A673 (cell line): ENCODE measurements around the gene OR9G4. TPM values are rescaled to one million over a fixed set of nuclear protein-coding genes. Genes with fewer than 3 reads are reported as not detected.

Experiments
- BruUV-seq: library from RNA; stranded (reverse); fragments of 400-500 nt; replicated peaks from 2 replicates; lab custom pipeline; 2021; lab: Mats Ljungman, UMichigan
- CTCF ChIA-PET: fragments of 300-600 bp; sonication (Branson Sonifier 250); formaldehyde crosslinking; loops from one replicate; lab custom pipeline; 2022; ENCODE audit warnings: antibody characterized with exemption; lab: Charles Lee
- POLR2A ChIA-PET: fragments of 300-600 bp; sonication (Branson Sonifier 250); formaldehyde crosslinking; loops from one replicate; lab custom pipeline; 2022; ENCODE audit warnings: antibody characterized with exemption; ENCODE audit not compliant: low non-redundant PET; lab: Charles Lee
- DNase-seq: peaks from one replicate; pipeline ENCODE4 v3.0.0-alpha.2; 2015; ENCODE audit warnings: low spot score
- H3K27ac ChIP-seq: fragments of 200-600 bp; sonication (generic); 2 replicates; pipeline ENCODE4 v1.5.1; 2016; ENCODE audit warnings: mixed run types, low read depth, mild to moderate bottlenecking, mixed read lengths, antibody characterized with exemption, low read length; ENCODE audit not compliant: poor library complexity, severe bottlenecking
- H3K27me3 ChIP-seq: fragments of 200-600 bp; sonication (generic); replicated peaks from 2 replicates; pipeline ENCODE4 v1.6.1; 2017; ENCODE audit warnings: mixed run types, low read depth, mild to moderate bottlenecking, mixed read lengths, antibody characterized with exemption, low read length; ENCODE audit not compliant: insufficient read depth, poor library complexity
- H3K36me3 ChIP-seq: fragments of 200-600 bp; sonication (generic); 2 replicates; pipeline ENCODE4 v1.6.1; 2016; ENCODE audit warnings: mixed run types, mild to moderate bottlenecking, mixed read lengths, antibody characterized with exemption, low read length; ENCODE audit not compliant: insufficient read depth, poor library complexity, severe bottlenecking
- H3K4me1 ChIP-seq: fragments of 200-600 bp; sonication (generic); 2 replicates; pipeline ENCODE4 v1.6.1; 2017; ENCODE audit warnings: mixed run types, mild to moderate bottlenecking, mixed read lengths, antibody characterized with exemption, low read length; ENCODE audit not compliant: insufficient read depth, poor library complexity, severe bottlenecking
- H3K4me3 ChIP-seq: fragments of 200-600 bp; sonication (generic); 2 replicates; pipeline ENCODE4 v1.5.1; 2016; ENCODE audit warnings: low read depth, mixed run types, mild to moderate bottlenecking, mixed read lengths, low read length; ENCODE audit not compliant: poor library complexity, severe bottlenecking
- H3K9me3 ChIP-seq: fragments of 200-600 bp; sonication (generic); 2 replicates; pipeline ENCODE4 v1.6.1; 2016; ENCODE audit warnings: mixed run types, low read depth, mild to moderate bottlenecking, mixed read lengths, antibody characterized with exemption, low read length; ENCODE audit not compliant: poor library complexity, severe bottlenecking
- EZH2 ChIP-seq: fragments of 200-600 bp; sonication (generic); IDR thresholded peaks from 2 replicates; pipeline ENCODE4 v1.6.1; 2017; ENCODE audit warnings: borderline replicate concordance, low read depth, mild to moderate bottlenecking, mixed read lengths, antibody characterized with exemption, low read length; ENCODE audit not compliant: poor library complexity, severe bottlenecking
- intact Hi-C: fragments of 100-400 bp; cut with micrococcal nuclease; formaldehyde crosslinking; loops from one replicate; pipeline ENCODE4 v1.10.0; 2022; ENCODE audit not compliant: unreplicated experiment
- total RNA-seq: library from RNA; stranded (reverse); gene quantifications from 2 replicates; pipeline ENCODE4 v1.2.3, GENCODE V29; 2021
- TF ChIP-seq, protein P1 (sequence below): fragments of 300-800, 200-600 bp; sonication (generic); conservative IDR thresholded peaks from 2 replicates; pipeline ENCODE4 v1.5.1; 2017; ENCODE audit warnings: low read depth, mild to moderate bottlenecking, antibody characterized with exemption, low read length, moderate library complexity, mixed read lengths

The OR9G4 gene
- total RNA-seq, 1 experiment from 2014 or later: not detected

DNA sequence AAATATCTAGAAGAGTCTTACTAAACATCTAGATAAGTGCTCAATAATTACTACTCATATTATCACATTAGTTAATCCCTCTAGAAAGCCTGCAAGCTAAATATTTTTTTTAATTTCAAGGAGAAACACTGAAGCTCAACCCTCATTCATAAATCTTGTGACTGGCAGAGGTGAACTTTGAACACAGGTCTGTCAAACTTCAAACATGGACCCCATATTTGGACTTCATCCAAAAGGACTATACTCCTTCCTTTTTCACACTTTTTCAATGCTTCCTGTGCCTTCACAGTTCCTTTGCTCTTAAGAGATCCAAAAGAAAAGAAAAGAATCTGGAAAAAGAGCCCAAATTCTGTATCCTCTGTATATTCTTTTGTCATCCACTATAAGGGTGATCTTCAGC, 28.3 kb upstream of the OR9G4 start:
- no peak for TF ChIP-seq EZH2
- TF ChIP-seq, protein P1, sequence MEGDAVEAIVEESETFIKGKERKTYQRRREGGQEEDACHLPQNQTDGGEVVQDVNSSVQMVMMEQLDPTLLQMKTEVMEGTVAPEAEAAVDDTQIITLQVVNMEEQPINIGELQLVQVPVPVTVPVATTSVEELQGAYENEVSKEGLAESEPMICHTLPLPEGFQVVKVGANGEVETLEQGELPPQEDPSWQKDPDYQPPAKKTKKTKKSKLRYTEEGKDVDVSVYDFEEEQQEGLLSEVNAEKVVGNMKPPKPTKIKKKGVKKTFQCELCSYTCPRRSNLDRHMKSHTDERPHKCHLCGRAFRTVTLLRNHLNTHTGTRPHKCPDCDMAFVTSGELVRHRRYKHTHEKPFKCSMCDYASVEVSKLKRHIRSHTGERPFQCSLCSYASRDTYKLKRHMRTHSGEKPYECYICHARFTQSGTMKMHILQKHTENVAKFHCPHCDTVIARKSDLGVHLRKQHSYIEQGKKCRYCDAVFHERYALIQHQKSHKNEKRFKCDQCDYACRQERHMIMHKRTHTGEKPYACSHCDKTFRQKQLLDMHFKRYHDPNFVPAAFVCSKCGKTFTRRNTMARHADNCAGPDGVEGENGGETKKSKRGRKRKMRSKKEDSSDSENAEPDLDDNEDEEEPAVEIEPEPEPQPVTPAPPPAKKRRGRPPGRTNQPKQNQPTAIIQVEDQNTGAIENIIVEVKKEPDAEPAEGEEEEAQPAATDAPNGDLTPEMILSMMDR: no peak
- CTCF ChIA-PET: no interaction called here
- intact Hi-C loops: no loop called here
- BruUV-seq: no TSS peak
- Histone ChIP-seq H3K36me3 (no peaks in the 10 kb centered on the region), H3K27ac (no peak overlapping the region), H3K27me3 (no peaks in the 10 kb centered on the region), H3K4me3 (no peak overlapping the region), H3K4me1 (no peaks in the 10 kb centered on the region), H3K9me3 (no peaks in the 10 kb centered on the region)
- DNase-seq: no peak
- POLR2A ChIA-PET: no interaction called here

DNA sequence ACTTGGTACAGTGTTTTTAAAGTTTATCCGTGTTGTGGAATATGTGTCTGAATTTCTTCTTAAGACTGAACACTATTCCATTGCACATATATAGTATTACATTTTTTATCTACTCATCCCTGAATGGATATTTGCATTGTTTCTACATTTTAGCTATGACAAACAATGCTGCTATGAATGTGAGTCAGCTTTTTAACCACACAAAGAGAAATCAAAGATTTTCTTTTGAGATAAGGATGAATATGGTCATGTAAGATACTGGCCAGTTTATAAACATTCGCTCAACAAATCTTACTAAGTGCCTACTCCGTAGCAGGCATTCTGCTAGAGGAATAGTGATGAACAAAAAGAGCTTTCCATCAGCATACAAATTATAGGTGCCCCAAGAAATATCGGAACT, 16.5 kb upstream of the OR9G4 start:
- Histone ChIP-seq H3K27me3 (no peaks in the 10 kb centered on the region), H3K27ac (no peak overlapping the region), H3K4me1 (no peaks in the 10 kb centered on the region), H3K36me3 (no peaks in the 10 kb centered on the region), H3K4me3 (no peak overlapping the region), H3K9me3 (no peaks in the 10 kb centered on the region)
- TF ChIP-seq, protein P1: no peak
- no peak for TF ChIP-seq EZH2
- no TSS peak for BruUV-seq
- no peak for DNase-seq
- CTCF ChIA-PET: no interaction called here
- POLR2A ChIA-PET: no interaction called here
- intact Hi-C loops: no loop called here

DNA sequence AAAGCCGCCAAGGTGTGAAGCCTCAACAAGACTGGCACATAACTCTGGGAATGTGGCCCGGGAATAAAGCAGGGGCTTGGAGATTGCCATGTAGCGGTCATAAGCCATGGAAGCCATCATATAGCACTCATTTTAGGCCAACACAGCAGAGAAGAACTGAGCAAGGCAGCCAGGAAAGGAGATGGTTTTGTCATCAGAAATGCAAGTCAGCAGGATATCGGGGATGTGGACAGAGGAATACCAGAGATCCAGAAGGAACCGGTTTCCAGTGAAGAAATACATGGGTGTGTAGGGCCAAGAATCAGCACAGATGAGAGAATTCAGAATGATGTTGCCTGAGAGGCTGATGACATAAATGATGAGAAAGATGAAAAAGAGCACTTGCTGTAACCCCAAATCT, 3.0 kb upstream of the OR9G4 start:
- H3K27me3 ChIP-seq: no peaks in the 10 kb centered on the region
- TF ChIP-seq EZH2: no peak
- TF ChIP-seq, protein P1: no peak
- CTCF ChIA-PET: no interaction called here
- no peak overlapping the region for H3K27ac ChIP-seq
- no peaks in the 10 kb centered on the region for H3K9me3 ChIP-seq
- BruUV-seq: no TSS peak
- POLR2A ChIA-PET: no interaction called here
- H3K36me3 ChIP-seq: no peaks in the 10 kb centered on the region
- DNase-seq: no peak
- intact Hi-C loops: no loop called here
- H3K4me3 ChIP-seq: no peak overlapping the region
- H3K4me1 ChIP-seq: no peaks in the 10 kb centered on the region
